Stimulated activated naive CD4-positive, alpha-beta T cell (primary cell): ENCODE measurements around the gene CTDSP1.

ENCODE experiments used
- DNase-seq, 6 experiments: peaks; one replicate each; lab custom pipeline; 2025; lab: John Stamatoyannopoulos, UW

The CTDSP1 gene

GRCh38 chr2:218399391-218400166, at the start of gene CTDSP1:
CTDSP1 (plus strand) TSS chr2:218399868; CDS start chr2:218400091, 223 bp downstream.
- peak; percentile 84 to 93 (median 88) for DNase-seq

- no peak for DNase-seq
Observed at GRCh38 chr2:218354045-218354444, 45.6 kb upstream of the CTDSP1 start.

- no peak for DNase-seq
Observed at GRCh38 chr2:218354850-218355443, 44.7 kb upstream of the CTDSP1 start.

- DNase-seq: no peak
Observed at GRCh38 chr2:218357236-218358177, 42.2 kb upstream of the CTDSP1 start.

GRCh38 chr2:218360453-218360852, 39.2 kb upstream of the CTDSP1 start:
- no peak for DNase-seq

GRCh38 chr2:218362606-218363005, 37.1 kb upstream of the CTDSP1 start:
- DNase-seq: no peak

- no peak for DNase-seq
Observed at GRCh38 chr2:218363736-218364135, 35.9 kb upstream of the CTDSP1 start.

- DNase-seq: no peak
Observed at GRCh38 chr2:218364196-218364595, 35.5 kb upstream of the CTDSP1 start.

GRCh38 chr2:218366621-218367414, 32.9 kb upstream of the CTDSP1 start:
- no peak for DNase-seq

GRCh38 chr2:218367415-218368149, 32.1 kb upstream of the CTDSP1 start:
- peak; percentile 47 to 66 (median 57) for DNase-seq

- no peak for DNase-seq
Observed at GRCh38 chr2:218368150-218368528, 31.5 kb upstream of the CTDSP1 start.

GRCh38 chr2:218368621-218369153, 31.0 kb upstream of the CTDSP1 start:
- peak in 1 of 6 experiments; percentile 18 for DNase-seq

GRCh38 chr2:218369330-218369729, 30.3 kb upstream of the CTDSP1 start:
- DNase-seq: no peak

GRCh38 chr2:218370410-218371063, 29.1 kb upstream of the CTDSP1 start:
- no peak for DNase-seq

GRCh38 chr2:218371983-218372350, 27.7 kb upstream of the CTDSP1 start:
- DNase-seq: no peak

- no peak for DNase-seq
Observed at GRCh38 chr2:218374795-218375194, 24.9 kb upstream of the CTDSP1 start.

GRCh38 chr2:218375212-218375611, 24.5 kb upstream of the CTDSP1 start:
- DNase-seq: no peak

GRCh38 chr2:218378053-218378452, 21.6 kb upstream of the CTDSP1 start:
- no peak for DNase-seq

GRCh38 chr2:218381916-218382366, 17.7 kb upstream of the CTDSP1 start, which contains the start of gene SLC11A1:
SLC11A1 (plus strand) TSS chr2:218382273; CDS start chr2:218382369, 96 bp downstream.
- DNase-seq: no peak

GRCh38 chr2:218382785-218383184, 16.9 kb upstream of the CTDSP1 start:
- no peak for DNase-seq
